Trophoblast cell (in vitro differentiated cells and primary cell): ENCODE measurements around the gene DEF6.

Experiments used
- DNase-seq, 2 donors: peaks; one replicate each; pipeline ENCODE4 v3.0.0-alpha.2; 2016
- H2AFZ ChIP-seq: 2 replicates; pipeline ENCODE4 v1.6.1; 2013; ENCODE audit warnings: low read length, moderate library complexity, mild to moderate bottlenecking; ENCODE audit not compliant: insufficient read depth, poor library complexity
- H2AK5ac ChIP-seq: 2 replicates; pipeline ENCODE4 v1.6.1; 2013; ENCODE audit warnings: mild to moderate bottlenecking, low read length
- H2BK120ac ChIP-seq: 2 replicates; pipeline ENCODE4 v1.6.1; 2013; ENCODE audit warnings: low read length, mild to moderate bottlenecking, moderate library complexity; ENCODE audit not compliant: insufficient read depth, poor library complexity
- H2BK12ac ChIP-seq: 2 replicates; pipeline ENCODE4 v1.6.1; 2013; ENCODE audit warnings: mild to moderate bottlenecking, low read length, moderate library complexity
- H2BK5ac ChIP-seq: 2 replicates; pipeline ENCODE4 v1.6.1; 2013; ENCODE audit warnings: low read length, low read depth, moderate library complexity, mild to moderate bottlenecking; ENCODE audit not compliant: poor library complexity
- H3K14ac ChIP-seq: 2 replicates; pipeline ENCODE4 v1.6.1; 2013; ENCODE audit warnings: mild to moderate bottlenecking, low read length
- H3K18ac ChIP-seq: 2 replicates; pipeline ENCODE4 v1.6.1; 2013; ENCODE audit warnings: mild to moderate bottlenecking, low read length
- H3K23ac ChIP-seq: 2 replicates; pipeline ENCODE4 v1.6.1; 2013; ENCODE audit warnings: low read length
- H3K27ac ChIP-seq: 2 replicates; pipeline ENCODE4 v1.5.1; 2013; ENCODE audit warnings: low read depth, mild to moderate bottlenecking, inconsistent platforms, low read length, moderate library complexity
- H3K27me3 ChIP-seq: 2 replicates; pipeline ENCODE4 v1.6.1; 2013; ENCODE audit warnings: inconsistent platforms, mild to moderate bottlenecking, low read length, moderate library complexity; ENCODE audit not compliant: insufficient read depth
- H3K36me3 ChIP-seq, 2 experiments: 1 replicate in 1 of 2; 2 replicates in 1 of 2; pipeline ENCODE4 v1.6.1; 2013; ENCODE audit warnings: low read length in 2 of 2, mild to moderate bottlenecking in 2 of 2, moderate library complexity in 1 of 2; ENCODE audit not compliant: insufficient read depth in 2 of 2, control insufficient read depth in 1 of 2
- H3K4ac ChIP-seq: 2 replicates; pipeline ENCODE4 v1.6.1; 2013; ENCODE audit warnings: low read depth, mild to moderate bottlenecking, low read length, moderate library complexity
- H3K4me1 ChIP-seq, 2 experiments: 1 replicate in 1 of 2; 2 replicates in 1 of 2; pipeline ENCODE4 v1.6.1; 2013; ENCODE audit warnings: low read length in 2 of 2, mild to moderate bottlenecking in 2 of 2, moderate library complexity in 1 of 2; ENCODE audit not compliant: insufficient read depth in 2 of 2, control insufficient read depth in 1 of 2
- H3K4me2 ChIP-seq: 2 replicates; pipeline ENCODE4 v1.6.1; 2013; ENCODE audit warnings: inconsistent platforms, mild to moderate bottlenecking, low read length, moderate library complexity
- H3K4me3 ChIP-seq: 2 replicates; pipeline ENCODE4 v1.5.1; 2013; ENCODE audit warnings: mild to moderate bottlenecking, low read depth, low read length, inconsistent platforms
- H3K79me1 ChIP-seq: one replicate; pipeline ENCODE4 v1.6.1; 2013; ENCODE audit warnings: low read length
- H3K79me2 ChIP-seq: 2 replicates; pipeline ENCODE4 v1.6.1; 2013; ENCODE audit warnings: low read length, mild to moderate bottlenecking; ENCODE audit not compliant: control insufficient read depth, insufficient read depth, poor library complexity
- H3K9ac ChIP-seq: 2 replicates; pipeline ENCODE4 v1.6.1; 2013; ENCODE audit warnings: mild to moderate bottlenecking, low read length
- H3K9me3 ChIP-seq: 2 replicates; pipeline ENCODE4 v1.6.1; 2013; ENCODE audit warnings: low read depth, mild to moderate bottlenecking, control low read depth, inconsistent platforms, low read length; ENCODE audit not compliant: insufficient read depth
- H4K12ac ChIP-seq: 2 replicates; pipeline ENCODE4 v1.6.1; 2013; ENCODE audit warnings: low read depth, mild to moderate bottlenecking, low read length, moderate library complexity
- H4K8ac ChIP-seq: 2 replicates; pipeline ENCODE4 v1.6.1; 2013; ENCODE audit warnings: low read depth, mild to moderate bottlenecking, low read length, moderate library complexity
- H4K91ac ChIP-seq: one replicate; pipeline ENCODE4 v1.6.1; 2013; ENCODE audit warnings: low read depth, mild to moderate bottlenecking, low read length, moderate library complexity
- WGBS: extraction: QIAGEN DNeasy Blood & Tissue Kit; methylation state at CpG from one replicate; pipeline ENCODE4 v1.1.7; 2013; ENCODE audit warnings: missing lambda C conversion rate; ENCODE audit not compliant: insufficient read length, insufficient coverage; ENCODE audit errors: extremely low coverage; 5-methylcytosine and 5-hydroxymethylcytosine counted together

DEF6 gene

DNA sequence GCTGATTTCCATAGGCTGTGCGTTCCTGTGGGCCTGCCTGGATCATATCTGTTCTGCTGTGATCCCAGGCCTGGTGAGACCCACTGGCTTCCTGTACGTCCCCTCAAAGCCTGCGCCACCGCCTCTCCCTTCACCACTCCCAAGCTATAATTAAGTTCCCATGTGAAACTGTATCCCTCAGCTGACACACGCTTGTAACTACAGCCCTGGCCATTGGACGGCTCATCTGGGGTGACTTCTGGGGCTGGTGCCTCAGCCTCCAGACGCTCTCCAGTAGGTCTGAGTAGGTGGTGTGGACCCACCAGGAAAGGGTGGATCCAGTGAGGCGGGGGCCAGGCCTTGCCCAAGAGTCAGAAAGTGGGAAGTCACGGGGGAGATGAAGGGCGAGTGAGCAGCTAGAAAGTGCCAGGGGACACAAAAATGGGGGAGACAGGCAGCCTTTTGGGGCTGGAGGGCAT lies 65.7 kb downstream of the DEF6 start:
- Histone ChIP-seq H2AFZ (no peak overlapping the region), H3K27me3 (no peaks in the 10 kb centered on the region), H3K4me2 (no peak overlapping the region), H3K4ac (no peak overlapping the region), H3K23ac (no peak overlapping the region), H3K4me1 (peaks cover 7 to 27% of the 10 kb centered on the region in 2 experiments), H3K36me3 (peaks cover 0 to 4% of the 10 kb centered on the region in 2 experiments), H3K27ac (peak overlapping the region; percentile 24), H3K79me1 (peaks cover 3% of the 10 kb centered on the region), H4K12ac (no peak overlapping the region), H3K79me2 (peaks cover 2% of the 10 kb centered on the region), H2BK5ac (no peak overlapping the region), H2AK5ac (no peak overlapping the region), H2BK12ac (no peak overlapping the region), H3K4me3 (no peak overlapping the region), H4K91ac (peak overlapping the region; percentile 74), H3K9me3 (no peaks in the 10 kb centered on the region), H4K8ac (no peak overlapping the region), H3K9ac (peak overlapping the region; percentile 36), H2BK120ac (no peak overlapping the region), H3K14ac (no peak overlapping the region), H3K18ac (peak overlapping the region; percentile 2)
- DNase-seq = no peak
- no CpG with 5 or more reads among the region's 10 CpGs for WGBS

DNA sequence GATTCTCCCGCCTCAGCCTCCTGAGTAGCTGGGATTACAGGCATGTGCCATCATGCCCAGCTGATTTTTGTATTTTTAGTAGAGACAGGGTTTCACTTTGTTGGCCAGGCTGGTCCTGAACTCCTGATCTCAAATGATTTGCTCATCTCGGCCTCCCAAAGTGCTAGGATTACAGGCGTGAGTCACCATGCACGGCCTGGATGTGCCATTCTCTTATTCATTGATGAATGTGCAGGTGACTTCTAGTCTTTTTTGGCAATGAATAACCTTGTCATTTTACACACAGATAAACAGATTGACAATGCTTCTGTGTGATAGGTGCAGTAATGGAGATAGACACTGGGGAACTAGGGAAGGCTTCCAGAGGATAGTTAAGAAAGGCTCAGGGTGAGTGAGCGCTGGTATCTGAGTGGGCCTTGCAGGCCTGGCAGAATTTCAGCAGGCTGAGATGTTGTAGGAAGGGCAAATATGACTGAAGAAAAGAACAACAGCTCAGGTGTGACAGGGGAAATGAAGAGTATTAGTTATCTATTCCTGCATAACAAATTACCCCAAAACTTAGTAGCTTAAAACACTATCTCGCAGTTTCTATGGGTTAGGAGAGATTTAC lies 68.1 kb downstream of the DEF6 start:
- no peak overlapping the region for H3K4me3 ChIP-seq
- H4K91ac ChIP-seq = no peak overlapping the region
- peaks cover 0 to 3% of the 10 kb centered on the region in 2 experiments for H3K36me3 ChIP-seq
- peaks cover 2% of the 10 kb centered on the region for H3K79me2 ChIP-seq
- no peak overlapping the region for H3K4ac ChIP-seq
- H4K8ac ChIP-seq = no peak overlapping the region
- peaks cover 6 to 24% of the 10 kb centered on the region in 2 experiments for H3K4me1 ChIP-seq
- DNase-seq = no peak
- no peak overlapping the region for H3K27ac ChIP-seq
- H3K23ac ChIP-seq = no peak overlapping the region
- H2AK5ac ChIP-seq = no peak overlapping the region
- H3K18ac ChIP-seq = no peak overlapping the region
- H3K9ac ChIP-seq = no peak overlapping the region
- H3K9me3 ChIP-seq = no peaks in the 10 kb centered on the region
- H4K12ac ChIP-seq = no peak overlapping the region
- no peak overlapping the region for H3K14ac ChIP-seq
- H3K27me3 ChIP-seq = no peaks in the 10 kb centered on the region
- H2AFZ ChIP-seq = no peak overlapping the region
- no peak overlapping the region for H2BK12ac ChIP-seq
- H3K79me1 ChIP-seq = peaks cover 3% of the 10 kb centered on the region
- WGBS = no CpG with 5 or more reads among the region's 6 CpGs
- H3K4me2 ChIP-seq = no peak overlapping the region
- H2BK120ac ChIP-seq = no peak overlapping the region
- H2BK5ac ChIP-seq = no peak overlapping the region

DNA sequence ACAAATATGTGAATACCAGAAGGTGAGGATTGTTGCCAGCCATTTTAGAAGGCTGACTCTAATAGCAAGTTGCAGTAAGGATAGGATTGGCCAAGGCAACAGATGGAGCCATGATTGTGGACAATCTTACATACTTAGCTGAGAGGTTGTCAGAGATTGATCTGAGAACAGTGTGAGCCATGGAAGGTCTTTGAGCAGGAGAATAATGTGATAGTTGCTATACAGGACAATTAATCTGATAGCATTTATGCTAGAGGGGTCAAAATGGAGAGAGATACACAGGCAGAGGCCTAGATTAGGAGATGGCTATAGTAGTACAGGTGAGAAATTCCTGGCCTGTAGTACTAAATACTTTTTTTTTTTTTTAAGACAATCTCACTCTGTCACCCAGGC lies 68.6 kb downstream of the DEF6 start:
- Histone ChIP-seq H4K91ac (no peak overlapping the region), H3K4ac (no peak overlapping the region), H4K8ac (no peak overlapping the region), H3K9ac (no peak overlapping the region), H2BK5ac (no peak overlapping the region), H3K23ac (no peak overlapping the region), H2AK5ac (no peak overlapping the region), H2BK12ac (no peak overlapping the region), H3K27ac (no peak overlapping the region), H2AFZ (no peak overlapping the region), H3K14ac (no peak overlapping the region), H3K79me1 (peaks cover 2% of the 10 kb centered on the region), H3K79me2 (peaks cover 2% of the 10 kb centered on the region), H3K9me3 (no peaks in the 10 kb centered on the region), H3K4me1 (peaks cover 5 to 21% of the 10 kb centered on the region in 2 experiments), H2BK120ac (no peak overlapping the region), H3K27me3 (no peaks in the 10 kb centered on the region), H3K36me3 (peaks cover 0 to 3% of the 10 kb centered on the region in 2 experiments), H3K18ac (no peak overlapping the region), H3K4me2 (no peak overlapping the region), H4K12ac (no peak overlapping the region), H3K4me3 (no peak overlapping the region)
- no peak for DNase-seq

- Histone ChIP-seq H3K4ac (no peak overlapping the region), H4K12ac (no peak overlapping the region), H4K91ac (no peak overlapping the region), H3K79me1 (peaks cover 2% of the 10 kb centered on the region), H3K18ac (no peak overlapping the region), H3K14ac (no peak overlapping the region), H3K4me2 (no peak overlapping the region), H3K4me3 (no peak overlapping the region), H3K9me3 (no peaks in the 10 kb centered on the region), H2AFZ (no peak overlapping the region), H3K27me3 (no peaks in the 10 kb centered on the region), H2BK12ac (no peak overlapping the region), H3K79me2 (peaks cover 2% of the 10 kb centered on the region), H3K27ac (no peak overlapping the region), H3K4me1 (peaks cover 5 to 19% of the 10 kb centered on the region in 2 experiments), H3K36me3 (peaks cover 0 to 3% of the 10 kb centered on the region in 2 experiments), H2AK5ac (no peak overlapping the region), H3K23ac (no peak overlapping the region), H2BK5ac (no peak overlapping the region), H3K9ac (no peak overlapping the region), H2BK120ac (no peak overlapping the region), H4K8ac (no peak overlapping the region)
- WGBS = no CpG with 5 or more reads among the region's 5 CpGs
- DNase-seq = no peak
These were observed 70.0 kb downstream of the DEF6 start for GRCh38 chr6:35367646-35368037.
